Measurements from ENCODE around the gene C1orf74. TPM values are rescaled to one million over a fixed set of nuclear protein-coding genes. Genes with fewer than 3 reads are reported as not detected.

Gene C1orf74
- total RNA-seq, 1 experiment from 2014 or later: 5.7 TPM

DNA sequence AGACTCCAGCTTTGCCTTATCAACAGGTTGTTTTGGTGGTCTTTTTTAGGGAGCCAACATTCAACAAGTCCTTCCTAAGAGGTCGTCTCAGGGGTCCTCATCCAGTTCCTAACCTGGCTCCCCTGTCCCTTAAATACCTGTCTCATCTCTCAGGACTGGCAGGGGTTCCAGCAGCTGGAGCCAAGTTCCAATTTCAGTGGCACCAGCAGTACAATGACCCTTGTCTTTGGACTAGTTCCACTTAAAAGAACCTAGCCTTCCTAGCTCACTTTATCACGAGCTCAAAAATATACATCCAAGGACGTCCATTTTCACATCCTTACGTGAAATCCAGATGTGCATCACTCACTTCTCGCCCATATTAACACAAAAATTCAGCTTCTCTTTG is 47.2 kb downstream of the C1orf74 start:
- POLR2A ChIA-PET (ENCODE audit: unreplicated experiment): no interaction called here
- Histone ChIP-seq H3F3A (ENCODE audit: low read length, unreplicated experiment) (no peaks in the 10 kb centered on the region), H3K4me2 (ENCODE audit: low read length) (no peak overlapping the region), H3K9ac (ENCODE audit: low read length) (no peak overlapping the region), H4K20me1 (ENCODE audit: low read length) (no peaks in the 10 kb centered on the region), H3K27ac (ENCODE audit: low read length) (no peak overlapping the region), H3K36me3 (ENCODE audit: low read depth, low read length) (no peaks in the 10 kb centered on the region), H3K79me2 (ENCODE audit: low read length) (no peaks in the 10 kb centered on the region), H3K4me3 (ENCODE audit: low read length) (no peak overlapping the region), H2AFZ (ENCODE audit: low read length) (no peak overlapping the region), H3K27me3 (ENCODE audit: low read length) (no peaks in the 10 kb centered on the region), H3K4me1 (ENCODE audit: insufficient read depth, low read length) (no peaks in the 10 kb centered on the region), H3K9me2 (replicated peaks; ENCODE audit: low read length) (no peaks in the 10 kb centered on the region), H3K9me3 (ENCODE audit: low read length) (no peaks in the 10 kb centered on the region)
- intact Hi-C loops (cut with micrococcal nuclease): no loop called here
- TF ChIP-seq, protein P1, sequence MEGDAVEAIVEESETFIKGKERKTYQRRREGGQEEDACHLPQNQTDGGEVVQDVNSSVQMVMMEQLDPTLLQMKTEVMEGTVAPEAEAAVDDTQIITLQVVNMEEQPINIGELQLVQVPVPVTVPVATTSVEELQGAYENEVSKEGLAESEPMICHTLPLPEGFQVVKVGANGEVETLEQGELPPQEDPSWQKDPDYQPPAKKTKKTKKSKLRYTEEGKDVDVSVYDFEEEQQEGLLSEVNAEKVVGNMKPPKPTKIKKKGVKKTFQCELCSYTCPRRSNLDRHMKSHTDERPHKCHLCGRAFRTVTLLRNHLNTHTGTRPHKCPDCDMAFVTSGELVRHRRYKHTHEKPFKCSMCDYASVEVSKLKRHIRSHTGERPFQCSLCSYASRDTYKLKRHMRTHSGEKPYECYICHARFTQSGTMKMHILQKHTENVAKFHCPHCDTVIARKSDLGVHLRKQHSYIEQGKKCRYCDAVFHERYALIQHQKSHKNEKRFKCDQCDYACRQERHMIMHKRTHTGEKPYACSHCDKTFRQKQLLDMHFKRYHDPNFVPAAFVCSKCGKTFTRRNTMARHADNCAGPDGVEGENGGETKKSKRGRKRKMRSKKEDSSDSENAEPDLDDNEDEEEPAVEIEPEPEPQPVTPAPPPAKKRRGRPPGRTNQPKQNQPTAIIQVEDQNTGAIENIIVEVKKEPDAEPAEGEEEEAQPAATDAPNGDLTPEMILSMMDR (conservative IDR thresholded peaks at IDR 0.05; ENCODE audit: low read depth, low read length): no peak
- TF ChIP-seq EZH2phosphoT487 (IDR thresholded peaks at IDR 0.05; ENCODE audit: borderline replicate concordance, low read length): no peak
- no peak for TF ChIP-seq EZH2 (IDR thresholded peaks at IDR 0.05; ENCODE audit: low read length, unreplicated experiment)
- DNase-seq (no peak), ATAC-seq (no peak)
- CTCF ChIA-PET: no interaction called here
- no TSS peak for BruUV-seq (replicated peaks)

DNA sequence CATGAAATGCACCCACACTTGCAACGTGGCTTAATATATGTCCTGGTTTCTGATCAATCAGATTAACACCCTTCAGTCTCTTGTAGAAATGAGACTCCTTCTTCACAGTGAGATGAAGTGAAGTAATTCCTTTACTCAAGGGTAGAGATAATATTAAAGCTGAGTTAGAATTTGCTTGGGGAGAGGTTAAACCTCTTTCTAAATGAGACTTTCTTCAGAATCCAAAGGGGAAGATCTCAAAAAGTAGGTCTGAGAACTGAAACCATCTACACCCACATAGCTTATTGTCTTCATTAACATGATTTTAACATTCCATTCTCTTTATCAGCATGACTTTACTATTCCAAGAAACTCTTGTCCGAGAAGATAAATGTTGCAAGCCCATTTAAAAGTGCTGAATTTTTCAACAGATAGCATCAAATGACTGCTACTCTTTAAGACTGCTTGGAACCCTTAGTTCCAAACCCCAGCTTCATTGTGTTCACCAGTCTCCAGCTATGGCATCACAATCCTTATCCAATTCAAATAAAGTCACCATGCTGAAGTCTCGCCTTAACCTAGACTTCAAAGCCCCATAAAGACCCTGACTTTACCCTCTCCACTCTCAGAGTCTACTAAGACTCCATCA is 47.8 kb downstream of the C1orf74 start:
- Histone ChIP-seq H3K9me2 (replicated peaks; ENCODE audit: low read length) (no peaks in the 10 kb centered on the region), H3K79me2 (ENCODE audit: low read length) (no peaks in the 10 kb centered on the region), H3K36me3 (ENCODE audit: low read depth, low read length) (no peaks in the 10 kb centered on the region), H3K4me3 (ENCODE audit: low read length) (no peak overlapping the region), H3K9ac (ENCODE audit: low read length) (no peak overlapping the region), H3K27me3 (ENCODE audit: low read length) (no peaks in the 10 kb centered on the region), H3K9me3 (ENCODE audit: low read length) (no peaks in the 10 kb centered on the region), H3F3A (ENCODE audit: low read length, unreplicated experiment) (no peaks in the 10 kb centered on the region), H3K27ac (ENCODE audit: low read length) (no peak overlapping the region), H4K20me1 (ENCODE audit: low read length) (no peaks in the 10 kb centered on the region), H3K4me1 (ENCODE audit: insufficient read depth, low read length) (no peaks in the 10 kb centered on the region), H3K4me2 (ENCODE audit: low read length) (no peak overlapping the region), H2AFZ (ENCODE audit: low read length) (no peak overlapping the region)
- no TSS peak for BruUV-seq (replicated peaks)
- ChIA-PET POLR2A (ENCODE audit: unreplicated experiment) (no interaction called here), CTCF (no interaction called here)
- DNase-seq (no peak), ATAC-seq (no peak)
- intact Hi-C loops (cut with micrococcal nuclease): no loop called here
- TF ChIP-seq EZH2 (IDR thresholded peaks at IDR 0.05; ENCODE audit: low read length, unreplicated experiment) (no peak), EZH2phosphoT487 (IDR thresholded peaks at IDR 0.05; ENCODE audit: borderline replicate concordance, low read length) (no peak)
- TF ChIP-seq, protein P1 (conservative IDR thresholded peaks at IDR 0.05; ENCODE audit: low read depth, low read length): no peak

DNA sequence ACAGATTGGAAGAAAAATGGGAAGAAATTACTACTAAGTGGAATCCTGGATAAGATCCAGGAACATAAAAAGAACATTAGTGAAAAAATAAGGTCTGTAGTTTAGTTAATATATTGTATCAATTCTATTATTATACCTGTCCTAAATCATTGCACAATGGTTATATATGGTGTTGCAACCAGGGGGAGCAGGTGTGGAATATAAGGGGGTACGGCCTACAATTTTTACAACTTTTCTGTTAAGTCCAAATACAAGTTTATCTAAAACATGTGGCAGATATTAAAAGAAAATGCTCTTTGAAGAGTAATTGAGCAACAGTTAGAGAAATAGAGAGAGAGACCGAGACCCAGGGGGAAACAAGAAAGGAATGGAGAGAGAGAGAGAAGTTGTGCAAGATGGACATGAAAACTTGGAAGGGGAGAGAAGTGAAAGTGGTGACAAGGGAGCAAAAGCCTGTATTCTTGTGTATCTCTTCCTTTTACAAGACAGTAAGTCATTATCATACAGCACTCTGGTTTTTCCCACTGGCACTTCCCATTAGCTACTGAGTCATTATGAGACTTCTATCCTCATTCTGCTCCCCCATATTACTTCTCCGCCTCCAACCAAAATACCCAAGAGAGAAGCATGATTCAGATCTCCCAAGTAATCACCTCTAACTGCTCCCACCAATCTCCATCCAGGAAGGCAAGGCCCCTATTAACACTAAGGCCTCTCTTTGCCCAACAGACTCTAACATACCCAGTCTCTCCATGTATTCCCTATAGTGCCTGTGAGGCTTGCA is 50.8 kb downstream of the C1orf74 start:
- no TSS peak for BruUV-seq (replicated peaks)
- Histone ChIP-seq H3F3A (ENCODE audit: low read length, unreplicated experiment) (no peaks in the 10 kb centered on the region), H3K4me2 (ENCODE audit: low read length) (no peak overlapping the region), H4K20me1 (ENCODE audit: low read length) (no peaks in the 10 kb centered on the region), H3K36me3 (ENCODE audit: low read depth, low read length) (no peaks in the 10 kb centered on the region), H3K9me3 (ENCODE audit: low read length) (no peaks in the 10 kb centered on the region), H3K9ac (ENCODE audit: low read length) (no peak overlapping the region), H3K27ac (ENCODE audit: low read length) (no peak overlapping the region), H3K4me1 (ENCODE audit: insufficient read depth, low read length) (no peaks in the 10 kb centered on the region), H3K27me3 (ENCODE audit: low read length) (no peaks in the 10 kb centered on the region), H3K79me2 (ENCODE audit: low read length) (no peaks in the 10 kb centered on the region), H3K9me2 (replicated peaks; ENCODE audit: low read length) (no peaks in the 10 kb centered on the region), H2AFZ (ENCODE audit: low read length) (no peak overlapping the region), H3K4me3 (ENCODE audit: low read length) (no peak overlapping the region)
- ChIA-PET CTCF (no interaction called here), POLR2A (ENCODE audit: unreplicated experiment) (no interaction called here)
- intact Hi-C loops (cut with micrococcal nuclease): no loop called here
- TF ChIP-seq EZH2 (IDR thresholded peaks at IDR 0.05; ENCODE audit: low read length, unreplicated experiment): no peak
- TF ChIP-seq EZH2phosphoT487 (IDR thresholded peaks at IDR 0.05; ENCODE audit: borderline replicate concordance, low read length): no peak
- TF ChIP-seq, protein P1 (conservative IDR thresholded peaks at IDR 0.05; ENCODE audit: low read depth, low read length): no peak
- ATAC-seq (no peak), DNase-seq (no peak)

Measured in PC-3 (cell line).